Subcutaneous abdominal adipose tissue (tissue), 5 donors: ENCODE data around the gene TIE1.

Experiments
- H3K27ac ChIP-seq: one replicate; pipeline ENCODE4 v1.7.0; 2013; ENCODE audit warnings: low read depth, mild to moderate bottlenecking, inconsistent platforms, low read length, moderate library complexity
- H3K27me3 ChIP-seq, 5 donors: one replicate each; pipeline ENCODE4 v1.7.0; 2013; ENCODE audit warnings: low read length in 5 of 5, inconsistent platforms in 1 of 5; ENCODE audit not compliant: control insufficient read depth in 5 of 5, insufficient read depth in 4 of 5
- H3K36me3 ChIP-seq, 5 donors: one replicate each; pipeline ENCODE4 v1.7.0; 2013; ENCODE audit warnings: low read length in 5 of 5; ENCODE audit not compliant: control insufficient read depth in 5 of 5, insufficient read depth in 5 of 5
- H3K4me1 ChIP-seq, 5 donors: one replicate each; pipeline ENCODE4 v1.7.0; 2013; ENCODE audit warnings: low read length in 5 of 5, mild to moderate bottlenecking in 3 of 5, moderate library complexity in 1 of 5; ENCODE audit not compliant: control insufficient read depth in 5 of 5, insufficient read depth in 5 of 5
- H3K4me3 ChIP-seq, 5 donors: one replicate each; pipeline ENCODE4 v1.7.0; 2013; ENCODE audit warnings: low read length in 5 of 5, low read depth in 1 of 5
- H3K9ac ChIP-seq, 5 donors: one replicate each; pipeline ENCODE4 v1.7.0; 2013; ENCODE audit warnings: low read length in 5 of 5, mild to moderate bottlenecking in 4 of 5, moderate library complexity in 3 of 5
- H3K9me3 ChIP-seq, 5 donors: one replicate each; pipeline ENCODE4 v1.7.0; 2013; ENCODE audit warnings: low read length in 5 of 5; ENCODE audit not compliant: control insufficient read depth in 5 of 5
- donor health status: healthy.
- donor health status: healthy.
- donor health status: healthy.
- donor health status: healthy.
- donor health status: healthy.

The TIE1 gene

GRCh38 chr1:43300378-43301094 lies at the start of gene TIE1:
TIE1 (plus strand) TSS chr1:43300982; CDS start chr1:43301072, 90 bp downstream.
- Histone ChIP-seq H3K4me3 (peak within 1 kb of the TSS in 4 of 5 donors; percentile 48 to 69 (median 60)), H3K27ac (peak within 1 kb of the TSS; percentile 77), H3K9ac (peak within 1 kb of the TSS in 4 of 5 donors; percentile 52 to 71 (median 59)), H3K4me1 (peaks cover 12 to 69% (median 48%) of the 10 kb centered on the region in 5 donors), H3K36me3 (peaks cover 0 to 6% (median under 1%) of the 10 kb centered on the region in 5 donors), H3K9me3 (no peaks in the 10 kb centered on the region), H3K27me3 (no peaks in the 10 kb centered on the region)

GRCh38 chr1:43251024-43251423 lies 49.8 kb upstream of the TIE1 start:
- Histone ChIP-seq H3K27ac (no peak overlapping the region), H3K36me3 (no peaks in the 10 kb centered on the region), H3K9me3 (peaks cover 0 to 10% (median 0%) of the 10 kb centered on the region in 5 donors), H3K9ac (no peak overlapping the region), H3K4me1 (peaks cover 0 to 17% (median 9%) of the 10 kb centered on the region in 5 donors), H3K27me3 (no peaks in the 10 kb centered on the region), H3K4me3 (no peak overlapping the region)

- Histone ChIP-seq H3K36me3 (no peaks in the 10 kb centered on the region), H3K9ac (no peak overlapping the region), H3K27ac (no peak overlapping the region), H3K4me3 (no peak overlapping the region), H3K4me1 (peaks cover 0 to 17% (median 9%) of the 10 kb centered on the region in 5 donors), H3K9me3 (peaks cover 0 to 5% (median 0%) of the 10 kb centered on the region in 5 donors), H3K27me3 (no peaks in the 10 kb centered on the region)
Measured at GRCh38 chr1:43252225-43252624, 48.6 kb upstream of the TIE1 start.

GRCh38 chr1:43253173-43253572 lies 47.6 kb upstream of the TIE1 start:
- Histone ChIP-seq H3K27ac (no peak overlapping the region), H3K36me3 (no peaks in the 10 kb centered on the region), H3K9me3 (no peaks in the 10 kb centered on the region), H3K27me3 (no peaks in the 10 kb centered on the region), H3K4me3 (no peak overlapping the region), H3K9ac (no peak overlapping the region), H3K4me1 (peaks cover 2 to 22% (median 9%) of the 10 kb centered on the region in 5 donors)

- H3K36me3 ChIP-seq, result no peaks in the 10 kb centered on the region
- H3K27ac ChIP-seq, result no peak overlapping the region
- no peaks in the 10 kb centered on the region for H3K27me3 ChIP-seq
- H3K4me3 ChIP-seq, result no peak overlapping the region
- H3K9ac ChIP-seq, result no peak overlapping the region
- peaks cover 2 to 26% (median 9%) of the 10 kb centered on the region in 5 donors for H3K4me1 ChIP-seq
- H3K9me3 ChIP-seq, result no peaks in the 10 kb centered on the region
Measured at GRCh38 chr1:43253876-43254275, 46.9 kb upstream of the TIE1 start.

GRCh38 chr1:43255438-43256210 lies 45.2 kb upstream of the TIE1 start:
- Histone ChIP-seq H3K27me3 (no peaks in the 10 kb centered on the region), H3K4me1 (peaks cover 0 to 19% (median 8%) of the 10 kb centered on the region in 5 donors), H3K36me3 (no peaks in the 10 kb centered on the region), H3K9ac (no peak overlapping the region), H3K9me3 (no peaks in the 10 kb centered on the region), H3K27ac (no peak overlapping the region), H3K4me3 (no peak overlapping the region)

- no peaks in the 10 kb centered on the region for H3K27me3 ChIP-seq
- H3K36me3 ChIP-seq, result no peaks in the 10 kb centered on the region
- no peak overlapping the region for H3K27ac ChIP-seq
- no peak overlapping the region for H3K4me3 ChIP-seq
- H3K9me3 ChIP-seq, result no peaks in the 10 kb centered on the region
- H3K9ac ChIP-seq, result no peak overlapping the region
- H3K4me1 ChIP-seq, result peaks cover 0 to 14% (median 6%) of the 10 kb centered on the region in 5 donors
Measured at GRCh38 chr1:43256675-43257570, 43.9 kb upstream of the TIE1 start.

GRCh38 chr1:43258370-43258769 lies 42.4 kb upstream of the TIE1 start:
- Histone ChIP-seq H3K9ac (no peak overlapping the region), H3K27me3 (no peaks in the 10 kb centered on the region), H3K4me3 (no peak overlapping the region), H3K9me3 (peaks cover 0 to 2% (median 0%) of the 10 kb centered on the region in 5 donors), H3K36me3 (no peaks in the 10 kb centered on the region), H3K27ac (no peak overlapping the region), H3K4me1 (peaks cover 0 to 14% (median 6%) of the 10 kb centered on the region in 5 donors)

- Histone ChIP-seq H3K27me3 (peaks cover 0 to 3% (median 0%) of the 10 kb centered on the region in 5 donors), H3K27ac (no peak overlapping the region), H3K4me1 (peaks cover 0 to 11% (median 7%) of the 10 kb centered on the region in 5 donors), H3K4me3 (no peak overlapping the region), H3K36me3 (no peaks in the 10 kb centered on the region), H3K9me3 (peaks cover 0 to 3% (median 0%) of the 10 kb centered on the region in 5 donors), H3K9ac (no peak overlapping the region)
Measured at GRCh38 chr1:43265431-43265830, 35.4 kb upstream of the TIE1 start.
